OCI-LY7 (cell line): ENCODE data around the gene DRAM1.
"Not testable (repeated sequence)": the region's sequence is repeated elsewhere in the genome, so short reads cannot be mapped to it uniquely, and the experiment has no call there.

Source experiments
- CTCF ChIP-seq: fragments of 200-600 bp; sonication (generic); conservative IDR thresholded peaks from 2 replicates; pipeline ENCODE4 v1.5.1; 2014; ENCODE audit warnings: mild to moderate bottlenecking, antibody characterized with exemption, low read length, moderate library complexity, mixed read lengths
- EZH2phosphoT487 ChIP-seq: fragments of 200-600 bp; sonication (generic); IDR thresholded peaks from 2 replicates; pipeline ENCODE4 v1.6.1; 2018; ENCODE audit warnings: low read depth, borderline replicate concordance, mild to moderate bottlenecking, mixed run types, antibody characterized with exemption, low read length, moderate library complexity, mixed read lengths

- TF ChIP-seq CTCF, EZH2phosphoT487: not testable (repeated sequence)
Measured at GRCh38 chr12:101861688-101862087, 15.7 kb upstream of the DRAM1 start.
